ENCODE measurements around the gene TAMM41. TPM values are rescaled to one million over a fixed set of nuclear protein-coding genes. Genes with fewer than 3 reads are reported as not detected.

Gene TAMM41
- total and polyA plus RNA-seq, 2 of the 4 experiments (the other 2 are of a cell fraction), result 4.3 to 15.9 TPM

DNA sequence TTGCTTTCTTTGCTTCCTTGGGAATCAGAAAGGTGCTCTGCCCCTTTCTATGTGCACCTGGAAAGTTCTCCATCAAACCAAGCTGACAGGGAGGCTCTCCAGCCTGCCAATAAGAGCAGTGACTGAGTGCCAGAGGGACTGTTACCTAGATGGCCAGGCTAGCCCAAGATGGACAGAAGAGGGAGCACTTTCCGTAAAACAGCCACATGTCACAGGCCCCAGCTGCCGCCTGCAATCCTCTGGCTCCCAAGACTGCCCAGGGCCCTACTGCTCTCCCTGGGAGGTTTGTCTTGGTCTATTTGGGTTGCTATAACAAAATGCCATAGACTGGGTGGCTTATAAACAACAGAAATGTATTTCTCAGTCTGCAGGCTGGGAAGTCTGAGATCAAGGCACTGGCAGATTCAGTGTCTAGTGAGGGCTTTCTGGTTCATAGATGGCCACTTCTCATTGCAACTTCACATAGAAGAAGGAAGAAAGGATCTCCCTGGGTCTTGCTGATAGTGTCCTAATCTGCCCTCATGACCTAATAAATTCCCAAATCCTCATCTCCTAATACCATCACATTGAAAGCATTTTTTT lies 72.3 kb downstream of the TAMM41 start:
- no peaks in the 10 kb centered on the region for H3K79me1 ChIP-seq (ENCODE audit: low read depth in 1 of 2, low read length in 2 of 2)
- H4K8ac ChIP-seq (ENCODE audit: low read depth in 2 of 2, low read length in 2 of 2), result no peak overlapping the region
- no peaks in the 10 kb centered on the region for H3K9me3 ChIP-seq (ENCODE audit: control insufficient read depth, insufficient read depth, low read length)
- H2AK5ac ChIP-seq (ENCODE audit: low read depth, low read length), result no peak overlapping the region
- H3K14ac ChIP-seq (replicated peaks; ENCODE audit: low read depth, low read length), result no peak overlapping the region
- TF ChIP-seq MAFK (IDR thresholded peaks at IDR 0.05; ENCODE audit: low read depth, low read length) (no peak), BHLHE40 (IDR thresholded peaks at IDR 0.05; ENCODE audit: low read depth, low read length) (no peak), CEBPB (IDR thresholded peaks at IDR 0.05; ENCODE audit: low read depth, low read length) (no peak), RAD21 (IDR thresholded peaks at IDR 0.05; ENCODE audit: low read length) (peak; percentile 30; the same call in 1 of the 2 replicates), SMC3 (IDR thresholded peaks at IDR 0.05; ENCODE audit: low read depth, low read length) (peak; percentile 41; the same call in 1 of the 2 replicates), MXI1 (IDR thresholded peaks at IDR 0.05; ENCODE audit: borderline replicate concordance, low read depth, low read length) (no peak), CHD1 (IDR thresholded peaks at IDR 0.05; ENCODE audit: low read depth, low read length) (no peak)
- TF ChIP-seq, protein P1, sequence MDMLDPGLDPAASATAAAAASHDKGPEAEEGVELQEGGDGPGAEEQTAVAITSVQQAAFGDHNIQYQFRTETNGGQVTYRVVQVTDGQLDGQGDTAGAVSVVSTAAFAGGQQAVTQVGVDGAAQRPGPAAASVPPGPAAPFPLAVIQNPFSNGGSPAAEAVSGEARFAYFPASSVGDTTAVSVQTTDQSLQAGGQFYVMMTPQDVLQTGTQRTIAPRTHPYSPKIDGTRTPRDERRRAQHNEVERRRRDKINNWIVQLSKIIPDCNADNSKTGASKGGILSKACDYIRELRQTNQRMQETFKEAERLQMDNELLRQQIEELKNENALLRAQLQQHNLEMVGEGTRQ (IDR thresholded peaks at IDR 0.05; ENCODE audit: low read depth, low read length), result no peak
- TF ChIP-seq, protein P2, sequence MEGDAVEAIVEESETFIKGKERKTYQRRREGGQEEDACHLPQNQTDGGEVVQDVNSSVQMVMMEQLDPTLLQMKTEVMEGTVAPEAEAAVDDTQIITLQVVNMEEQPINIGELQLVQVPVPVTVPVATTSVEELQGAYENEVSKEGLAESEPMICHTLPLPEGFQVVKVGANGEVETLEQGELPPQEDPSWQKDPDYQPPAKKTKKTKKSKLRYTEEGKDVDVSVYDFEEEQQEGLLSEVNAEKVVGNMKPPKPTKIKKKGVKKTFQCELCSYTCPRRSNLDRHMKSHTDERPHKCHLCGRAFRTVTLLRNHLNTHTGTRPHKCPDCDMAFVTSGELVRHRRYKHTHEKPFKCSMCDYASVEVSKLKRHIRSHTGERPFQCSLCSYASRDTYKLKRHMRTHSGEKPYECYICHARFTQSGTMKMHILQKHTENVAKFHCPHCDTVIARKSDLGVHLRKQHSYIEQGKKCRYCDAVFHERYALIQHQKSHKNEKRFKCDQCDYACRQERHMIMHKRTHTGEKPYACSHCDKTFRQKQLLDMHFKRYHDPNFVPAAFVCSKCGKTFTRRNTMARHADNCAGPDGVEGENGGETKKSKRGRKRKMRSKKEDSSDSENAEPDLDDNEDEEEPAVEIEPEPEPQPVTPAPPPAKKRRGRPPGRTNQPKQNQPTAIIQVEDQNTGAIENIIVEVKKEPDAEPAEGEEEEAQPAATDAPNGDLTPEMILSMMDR (conservative IDR thresholded peaks at IDR 0.05; ENCODE audit: low read depth, low read length), result peak; percentile 50
- no peak overlapping the region for H3K4ac ChIP-seq (ENCODE audit: low read depth, low read length)
- H3K36me3 ChIP-seq (ENCODE audit: control insufficient read depth, insufficient read depth, low read length), result no peaks in the 10 kb centered on the region
- H3K9me1 ChIP-seq (ENCODE audit: insufficient read depth, low read length), result peaks cover 6% of the 10 kb centered on the region; the same call in 1 of the 2 replicates
- no peak overlapping the region for H4K91ac ChIP-seq (ENCODE audit: insufficient read depth, low read depth, low read length)
- no peak overlapping the region for H3K9ac ChIP-seq (ENCODE audit: low read depth, low read length)
- peak overlapping the region; percentile 13 for H2AFZ ChIP-seq (replicated peaks; ENCODE audit: low read length, poor library complexity)
- H3K27me3 ChIP-seq (ENCODE audit: control insufficient read depth, insufficient read depth, low read length), result peaks cover 2% of the 10 kb centered on the region; the same call in 1 of the 2 replicates
- dilution Hi-C loops (cut with HindIII; ENCODE audit: low sequenced_read_pairs, unreplicated experiment), result no loop called here
- CTCF ChIA-PET, result interaction anchor here (1.4 kb wide), 2 partner anchors 11 to 61 kb away, joined by 3 to 6 read pairs; no protein-coding TSS in a partner anchor
- H3K18ac ChIP-seq (ENCODE audit: low read depth, low read length), result no peak overlapping the region
- H2BK15ac ChIP-seq (ENCODE audit: low read depth, low read length), result no peak overlapping the region
- no TSS peak for BruUV-seq (replicated peaks)
- intact Hi-C loops (cut with micrococcal nuclease), result loop anchor here (1.0 to 2.0 kb wide), 2 partner anchors 30 to 61 kb away; no protein-coding TSS in a partner anchor
- H3K23ac ChIP-seq (ENCODE audit: low read depth, low read length), result no peak overlapping the region
- no peak overlapping the region for H2BK5ac ChIP-seq (ENCODE audit: low read depth, low read length, poor library complexity, severe bottlenecking)
- H2BK20ac ChIP-seq (ENCODE audit: low read depth, low read length), result no peak overlapping the region
- no peak overlapping the region for H4K5ac ChIP-seq (ENCODE audit: low read depth, low read length)
- WGBS, 2 experiments (ENCODE audit: extremely low coverage in 2 of 2, insufficient read length in 1 of 2), result no CpG with 5 or more reads among the region's 2 CpGs
- H3K4me3 ChIP-seq (ENCODE audit: insufficient read depth, low read depth, low read length), result no peak overlapping the region
- POLR2A ChIA-PET (ENCODE audit: unreplicated experiment), result interaction anchor here (0.6 kb wide), 1 partner anchor 50 kb away, joined by 12 read pairs; no protein-coding TSS in a partner anchor
- no peak overlapping the region for H3K27ac ChIP-seq (ENCODE audit: insufficient read depth, low read length)
- no peak overlapping the region for H2BK120ac ChIP-seq (ENCODE audit: low read depth, low read length)
- H3K4me2 ChIP-seq (ENCODE audit: low read depth, low read length), result no peak overlapping the region
- no peaks in the 10 kb centered on the region for H4K20me1 ChIP-seq (ENCODE audit: insufficient read depth, low read length)
- DNase-seq, result peak; percentile 45
- in situ Hi-C loops (cut with MboI; ENCODE audit: low sequenced_read_pairs), result no loop called here
- peak; percentile 77 for ATAC-seq (ENCODE audit: low read depth)
- no peak overlapping the region for H2AK9ac ChIP-seq (replicated peaks; ENCODE audit: low read depth, low read length, poor library complexity)
- no peak overlapping the region for H3K56ac ChIP-seq (ENCODE audit: extremely low read depth, insufficient read depth, low read length)
- peaks cover 4% of the 10 kb centered on the region for H3K4me1 ChIP-seq (ENCODE audit: control insufficient read depth, insufficient read depth, low read length)
